Left lung (tissue), 10 donors: ENCODE measurements around the gene ABLIM2. TPM values are rescaled to one million over a fixed set of nuclear protein-coding genes. Genes with fewer than 3 reads are reported as not detected.
A peak's percentile ranks its signal among the peaks of the same experiment; 100 is the strongest.

Experiments used
- ATAC-seq: fragments of 200-7000 bp; cut with Tn5 transposase; one replicate; pipeline ENCODE4 v1.9.1; 2020; ENCODE audit warnings: moderate library complexity
- DNase-seq, 4 donors: peaks; one replicate each; pipeline ENCODE4 v3.0.0-alpha.2; 2013 to 2020
- H3K27ac ChIP-seq, 2 donors: fragments of 200-600 bp; sonication (generic) in 1 of 2; one replicate each; pipeline versions ENCODE4 v1.5.0 to v1.8.0; 2020 to 2021
- H3K27me3 ChIP-seq, 2 donors: fragments of 200-600 bp; sonication (generic) in 1 of 2; one replicate each; pipeline versions ENCODE4 v1.5.0 to v1.8.0; 2020 to 2021
- H3K36me3 ChIP-seq, 2 donors: fragments of 200-600 bp; sonication (generic) in 1 of 2; one replicate each; pipeline versions ENCODE4 v1.5.0 to v1.8.0; 2020 to 2021
- H3K4me1 ChIP-seq, 2 donors: fragments of 200-600 bp; one replicate each; pipeline ENCODE4 v1.8.0; 2021
- H3K4me3 ChIP-seq, 2 donors: fragments of 200-600 bp; sonication (generic) in 1 of 2; one replicate each; pipeline versions ENCODE4 v1.5.0 to v1.8.0; 2020 to 2021; ENCODE audit warnings: mild to moderate bottlenecking in 1 of 2
- H3K9me3 ChIP-seq, 2 donors: fragments of 200-600 bp; sonication (generic) in 1 of 2; one replicate each; pipeline versions ENCODE4 v1.5.0 to v1.8.0; 2020 to 2021
- CTCF ChIP-seq, 2 donors: fragments of 200-600 bp; sonication (generic) in 1 of 2; IDR thresholded peaks; one replicate each; pipeline versions ENCODE4 v1.5.0 to v1.8.0; 2021; ENCODE audit warnings: antibody characterized with exemption in 2 of 2
- intact Hi-C, 2 donors: fragments of 100-400 bp; cut with DNase I; formaldehyde crosslinking; loops; one replicate each; pipeline versions ENCODE4 v1.11.2 to v1.14.2; 2022
- polyA plus RNA-seq, 6 donors: library from polyadenylated mRNA; unstranded; fragments of 120-200 nt; gene quantifications; one replicate each; pipeline ENCODE4 v1.2.1, GENCODE V29; 2013; ENCODE audit not compliant: insufficient read length in 6 of 6
- total RNA-seq, 2 donors: library from RNA; stranded (reverse); fragmentation: NEBNext Ultra II Directional; extraction: Animal tissue kit (Norgen Biotek cat#: 25700); gene quantifications; one replicate each; pipeline ENCODE4 v1.2.1, GENCODE V29; 2021
- donor health status: DM: no; HTN: yes; CAD: no.
- donor health status: DM: no; HTN: no; CAD: no.

The ABLIM2 gene
- total and polyA plus RNA-seq, 8 donors: 5.7 to 10.2 (median 7.0) TPM

GRCh38 chr4:8047837-8048678, 110.6 kb downstream of the ABLIM2 start:
- peaks cover 10 to 11% of the 10 kb centered on the region in 2 donors for H3K4me1 ChIP-seq
- H3K27me3 ChIP-seq: peaks cover 0 to 13% of the 10 kb centered on the region in 2 donors
- no peaks in the 10 kb centered on the region for H3K9me3 ChIP-seq
- no peak for TF ChIP-seq CTCF (IDR thresholded peaks at IDR 0.05)
- DNase-seq: no peak
- H3K27ac ChIP-seq: no peak overlapping the region
- intact Hi-C loops: no loop called here
- ATAC-seq: no peak
- no peak overlapping the region for H3K4me3 ChIP-seq
- H3K36me3 ChIP-seq: no peaks in the 10 kb centered on the region

- Histone ChIP-seq H3K27ac (no peak overlapping the region), H3K36me3 (no peaks in the 10 kb centered on the region), H3K4me3 (no peak overlapping the region), H3K4me1 (peaks cover 10 to 11% of the 10 kb centered on the region in 2 donors), H3K27me3 (peaks cover 0 to 13% of the 10 kb centered on the region in 2 donors), H3K9me3 (no peaks in the 10 kb centered on the region)
- no peak for DNase-seq
- intact Hi-C loops: no loop called here
- TF ChIP-seq CTCF (IDR thresholded peaks at IDR 0.05): no peak
- ATAC-seq: no peak
Observed at GRCh38 chr4:8046925-8047541, 111.6 kb downstream of the ABLIM2 start.

GRCh38 chr4:8045909-8046308, 112.7 kb downstream of the ABLIM2 start:
- ATAC-seq: no peak

GRCh38 chr4:8044699-8045098, 113.9 kb downstream of the ABLIM2 start:
- Histone ChIP-seq H3K4me3 (no peak overlapping the region), H3K9me3 (no peaks in the 10 kb centered on the region), H3K27me3 (no peaks in the 10 kb centered on the region), H3K36me3 (no peaks in the 10 kb centered on the region), H3K27ac (no peak overlapping the region), H3K4me1 (no peaks in the 10 kb centered on the region)
- TF ChIP-seq CTCF (IDR thresholded peaks at IDR 0.05): no peak
- DNase-seq (peak in 1 of 4 donors; percentile 19), ATAC-seq (no peak)
- intact Hi-C loops: no loop called here

More at GRCh38 chr4:8045909-8046308, 112.7 kb downstream of the ABLIM2 start:
- no peak for TF ChIP-seq CTCF (IDR thresholded peaks at IDR 0.05)
- no peaks in the 10 kb centered on the region for H3K36me3 ChIP-seq
- DNase-seq: no peak
- peaks cover 9% of the 10 kb centered on the region in 2 donors for H3K4me1 ChIP-seq
- H3K27ac ChIP-seq: no peak overlapping the region
- H3K4me3 ChIP-seq: no peak overlapping the region
- intact Hi-C loops: no loop called here
- no peaks in the 10 kb centered on the region for H3K9me3 ChIP-seq
- peaks cover 0 to 11% of the 10 kb centered on the region in 2 donors for H3K27me3 ChIP-seq

- Histone ChIP-seq H3K9me3 (no peaks in the 10 kb centered on the region), H3K27me3 (no peaks in the 10 kb centered on the region), H3K4me1 (no peaks in the 10 kb centered on the region), H3K4me3 (no peak overlapping the region), H3K36me3 (no peaks in the 10 kb centered on the region), H3K27ac (no peak overlapping the region)
- TF ChIP-seq CTCF (IDR thresholded peaks at IDR 0.05): no peak
- intact Hi-C loops: no loop called here
- DNase-seq (no peak), ATAC-seq (no peak)
Observed at GRCh38 chr4:8044244-8044643, 114.4 kb downstream of the ABLIM2 start.
